ENCODE measurements around the gene TNPO3.
"Not testable (repeated sequence)": the region's sequence is repeated elsewhere in the genome, so short reads cannot be mapped to it uniquely, and the experiment has no call there.

- TF ChIP-seq CTCF (conservative IDR thresholded peaks at IDR 0.05 in 1 of 2, IDR thresholded peaks at IDR 0.05 in 1 of 2; ENCODE audit: extremely low read depth in 1 of 2, insufficient read depth in 1 of 2, low read depth in 1 of 2, low read length in 2 of 2); EZH2 (IDR thresholded peaks at IDR 0.05; ENCODE audit: borderline replicate concordance, low read length): not testable (repeated sequence)
Measured at GRCh38 chr7:128912709-128913495, 142.0 kb downstream of the TNPO3 start.
